ENCODE measurements around the gene VMP1.

Gene VMP1

GRCh38 chr17:59791603-59792457 is 84.4 kb downstream of the VMP1 start:
- TF ChIP-seq EP300 (IDR thresholded peaks at IDR 0.05; ENCODE audit: borderline replicate concordance) = no peak
- TF ChIP-seq, protein P1, sequence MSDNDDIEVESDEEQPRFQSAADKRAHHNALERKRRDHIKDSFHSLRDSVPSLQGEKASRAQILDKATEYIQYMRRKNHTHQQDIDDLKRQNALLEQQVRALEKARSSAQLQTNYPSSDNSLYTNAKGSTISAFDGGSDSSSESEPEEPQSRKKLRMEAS (IDR thresholded peaks at IDR 0.05) = no peak
- no peak for TF ChIP-seq EGR1 (IDR thresholded peaks at IDR 0.05)

GRCh38 chr17:59793205-59793604 is 85.8 kb downstream of the VMP1 start:
- no peak for TF ChIP-seq TCF12 (IDR thresholded peaks at IDR 0.05; ENCODE audit: low read depth)
- no peak for TF ChIP-seq YY1 (IDR thresholded peaks at IDR 0.05; ENCODE audit: low read depth)
- no peak for TF ChIP-seq CEBPB (IDR thresholded peaks at IDR 0.05)
- TF ChIP-seq EP300 (IDR thresholded peaks at IDR 0.05; ENCODE audit: borderline replicate concordance) = no peak
- TF ChIP-seq TAF1 (IDR thresholded peaks at IDR 0.05; ENCODE audit: low read depth) = no peak
- no peak for TF ChIP-seq NFIC (IDR thresholded peaks at IDR 0.05)
- TF ChIP-seq TEAD4 (IDR thresholded peaks at IDR 0.05) = no peak
- TF ChIP-seq EGR1 (IDR thresholded peaks at IDR 0.05) = no peak
- TF ChIP-seq CREB1 (IDR thresholded peaks at IDR 0.05; ENCODE audit: low read depth) = no peak
- TF ChIP-seq, protein P1 (IDR thresholded peaks at IDR 0.05) = no peak
- TF ChIP-seq, protein P2, sequence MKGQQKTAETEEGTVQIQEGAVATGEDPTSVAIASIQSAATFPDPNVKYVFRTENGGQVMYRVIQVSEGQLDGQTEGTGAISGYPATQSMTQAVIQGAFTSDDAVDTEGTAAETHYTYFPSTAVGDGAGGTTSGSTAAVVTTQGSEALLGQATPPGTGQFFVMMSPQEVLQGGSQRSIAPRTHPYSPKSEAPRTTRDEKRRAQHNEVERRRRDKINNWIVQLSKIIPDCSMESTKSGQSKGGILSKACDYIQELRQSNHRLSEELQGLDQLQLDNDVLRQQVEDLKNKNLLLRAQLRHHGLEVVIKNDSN (IDR thresholded peaks at IDR 0.05) = no peak
- TF ChIP-seq ZBTB7A (IDR thresholded peaks at IDR 0.05; ENCODE audit: low read depth) = no peak
- TF ChIP-seq, protein P3, sequence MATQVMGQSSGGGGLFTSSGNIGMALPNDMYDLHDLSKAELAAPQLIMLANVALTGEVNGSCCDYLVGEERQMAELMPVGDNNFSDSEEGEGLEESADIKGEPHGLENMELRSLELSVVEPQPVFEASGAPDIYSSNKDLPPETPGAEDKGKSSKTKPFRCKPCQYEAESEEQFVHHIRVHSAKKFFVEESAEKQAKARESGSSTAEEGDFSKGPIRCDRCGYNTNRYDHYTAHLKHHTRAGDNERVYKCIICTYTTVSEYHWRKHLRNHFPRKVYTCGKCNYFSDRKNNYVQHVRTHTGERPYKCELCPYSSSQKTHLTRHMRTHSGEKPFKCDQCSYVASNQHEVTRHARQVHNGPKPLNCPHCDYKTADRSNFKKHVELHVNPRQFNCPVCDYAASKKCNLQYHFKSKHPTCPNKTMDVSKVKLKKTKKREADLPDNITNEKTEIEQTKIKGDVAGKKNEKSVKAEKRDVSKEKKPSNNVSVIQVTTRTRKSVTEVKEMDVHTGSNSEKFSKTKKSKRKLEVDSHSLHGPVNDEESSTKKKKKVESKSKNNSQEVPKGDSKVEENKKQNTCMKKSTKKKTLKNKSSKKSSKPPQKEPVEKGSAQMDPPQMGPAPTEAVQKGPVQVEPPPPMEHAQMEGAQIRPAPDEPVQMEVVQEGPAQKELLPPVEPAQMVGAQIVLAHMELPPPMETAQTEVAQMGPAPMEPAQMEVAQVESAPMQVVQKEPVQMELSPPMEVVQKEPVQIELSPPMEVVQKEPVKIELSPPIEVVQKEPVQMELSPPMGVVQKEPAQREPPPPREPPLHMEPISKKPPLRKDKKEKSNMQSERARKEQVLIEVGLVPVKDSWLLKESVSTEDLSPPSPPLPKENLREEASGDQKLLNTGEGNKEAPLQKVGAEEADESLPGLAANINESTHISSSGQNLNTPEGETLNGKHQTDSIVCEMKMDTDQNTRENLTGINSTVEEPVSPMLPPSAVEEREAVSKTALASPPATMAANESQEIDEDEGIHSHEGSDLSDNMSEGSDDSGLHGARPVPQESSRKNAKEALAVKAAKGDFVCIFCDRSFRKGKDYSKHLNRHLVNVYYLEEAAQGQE (IDR thresholded peaks at IDR 0.05; ENCODE audit: low read depth) = no peak
- no peak for TF ChIP-seq RAD21 (IDR thresholded peaks at IDR 0.05; ENCODE audit: low read depth)
- TF ChIP-seq FOXM1 (IDR thresholded peaks at IDR 0.05; ENCODE audit: borderline replicate concordance, low read depth) = no peak

- TF ChIP-seq TCF12 (IDR thresholded peaks at IDR 0.05; ENCODE audit: low read depth) (no peak), CEBPB (IDR thresholded peaks at IDR 0.05) (no peak), EP300 (IDR thresholded peaks at IDR 0.05; ENCODE audit: borderline replicate concordance) (no peak), TAF1 (IDR thresholded peaks at IDR 0.05; ENCODE audit: low read depth) (no peak), YY1 (IDR thresholded peaks at IDR 0.05; ENCODE audit: low read depth) (no peak), CREB1 (IDR thresholded peaks at IDR 0.05; ENCODE audit: low read depth) (no peak)
- TF ChIP-seq, protein P2 (IDR thresholded peaks at IDR 0.05) = no peak
- TF ChIP-seq, protein P3 (IDR thresholded peaks at IDR 0.05; ENCODE audit: low read depth) = no peak
- TF ChIP-seq, protein P1 (IDR thresholded peaks at IDR 0.05) = no peak
Measured at GRCh38 chr17:59796138-59796537, 88.7 kb downstream of the VMP1 start.

- TF ChIP-seq TCF12 (IDR thresholded peaks at IDR 0.05; ENCODE audit: low read depth) (no peak), RAD21 (IDR thresholded peaks at IDR 0.05; ENCODE audit: low read depth) (no peak), FOXM1 (IDR thresholded peaks at IDR 0.05; ENCODE audit: borderline replicate concordance, low read depth) (no peak), EP300 (IDR thresholded peaks at IDR 0.05; ENCODE audit: borderline replicate concordance) (no peak), NFIC (IDR thresholded peaks at IDR 0.05) (no peak)
- TF ChIP-seq, protein P1 (IDR thresholded peaks at IDR 0.05) = no peak
Measured at GRCh38 chr17:59796785-59797205, 89.3 kb downstream of the VMP1 start.

DNA sequence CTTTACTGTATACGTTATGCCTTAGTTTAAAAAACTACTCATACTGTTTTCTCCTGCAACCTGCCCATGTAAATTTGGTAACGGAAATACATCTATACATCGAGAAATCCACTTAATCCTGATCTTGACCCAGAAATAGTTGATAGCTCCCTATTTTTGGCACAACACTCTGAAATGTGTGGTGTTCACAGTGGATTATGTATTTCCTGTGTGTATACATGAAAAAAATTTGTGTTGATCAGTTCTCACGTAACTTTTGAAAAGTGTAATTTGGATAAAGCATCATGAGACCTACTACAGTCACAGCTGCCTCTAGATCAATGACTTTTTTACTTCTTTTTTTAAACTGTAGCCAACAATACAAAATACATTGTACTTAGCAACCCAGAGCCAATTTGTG is 90.7 kb downstream of the VMP1 start:
- no peak for TF ChIP-seq ZBTB7A (IDR thresholded peaks at IDR 0.05; ENCODE audit: low read depth)
- TF ChIP-seq, protein P2 (IDR thresholded peaks at IDR 0.05) = no peak
- TF ChIP-seq, protein P1 (IDR thresholded peaks at IDR 0.05) = no peak
- no peak for TF ChIP-seq EGR1 (IDR thresholded peaks at IDR 0.05)
- TF ChIP-seq TCF12 (IDR thresholded peaks at IDR 0.05; ENCODE audit: low read depth) = no peak
- TF ChIP-seq RAD21 (IDR thresholded peaks at IDR 0.05; ENCODE audit: low read depth) = no peak
- TF ChIP-seq CEBPB (IDR thresholded peaks at IDR 0.05) = no peak
- TF ChIP-seq TAF1 (IDR thresholded peaks at IDR 0.05; ENCODE audit: low read depth) = no peak
- no peak for TF ChIP-seq TEAD4 (IDR thresholded peaks at IDR 0.05)
- no peak for TF ChIP-seq EP300 (IDR thresholded peaks at IDR 0.05; ENCODE audit: borderline replicate concordance)
- TF ChIP-seq NFIC (IDR thresholded peaks at IDR 0.05) = no peak
- no peak for TF ChIP-seq FOXM1 (IDR thresholded peaks at IDR 0.05; ENCODE audit: borderline replicate concordance, low read depth)
- TF ChIP-seq YY1 (IDR thresholded peaks at IDR 0.05; ENCODE audit: low read depth) = no peak
- TF ChIP-seq CREB1 (IDR thresholded peaks at IDR 0.05; ENCODE audit: low read depth) = no peak
- TF ChIP-seq, protein P3 (IDR thresholded peaks at IDR 0.05; ENCODE audit: low read depth) = no peak
